H9 (cell line): ENCODE results near the gene AKAP7. TPM values are rescaled to one million over a fixed set of nuclear protein-coding genes. Genes with fewer than 3 reads are reported as not detected.

ENCODE experiments used
- DNase-seq: peaks from one replicate; pipeline ENCODE4 v3.0.0-alpha.2; 2017
- H2AFZ ChIP-seq: one replicate; pipeline ENCODE4 v1.6.1; 2013; ENCODE audit warnings: mild to moderate bottlenecking, low read length, control low read depth, moderate library complexity
- H2AK5ac ChIP-seq: 2 replicates; pipeline ENCODE4 v1.6.1; 2013; ENCODE audit warnings: low read length, control low read depth, mixed read lengths; ENCODE audit not compliant: insufficient read length
- H2BK120ac ChIP-seq: one replicate; pipeline ENCODE4 v1.6.1; 2013; ENCODE audit warnings: low read depth, mild to moderate bottlenecking, low read length, control low read depth, inconsistent platforms; ENCODE audit not compliant: poor library complexity, severe bottlenecking
- H2BK12ac ChIP-seq: 2 replicates; pipeline ENCODE4 v1.6.1; 2013; ENCODE audit warnings: low read length, control low read depth, mixed read lengths, low read depth; ENCODE audit not compliant: insufficient read length
- H2BK15ac ChIP-seq: 2 replicates; pipeline ENCODE4 v1.6.1; 2013; ENCODE audit warnings: low read depth, low read length, control low read depth
- H2BK20ac ChIP-seq: one replicate; pipeline ENCODE4 v1.6.1; 2013; ENCODE audit warnings: low read depth, mild to moderate bottlenecking, low read length, control low read depth, inconsistent platforms; ENCODE audit not compliant: poor library complexity, severe bottlenecking
- H2BK5ac ChIP-seq: 2 replicates; pipeline ENCODE4 v1.6.1; 2013; ENCODE audit warnings: low read length, control low read depth, mixed read lengths; ENCODE audit not compliant: insufficient read length
- H3K14ac ChIP-seq: 2 replicates; pipeline ENCODE4 v1.6.1; 2013; ENCODE audit warnings: low read length, control low read depth; ENCODE audit not compliant: insufficient read depth
- H3K18ac ChIP-seq: 2 replicates; pipeline ENCODE4 v1.6.1; 2013; ENCODE audit warnings: low read depth, mild to moderate bottlenecking, mixed read lengths, low read length, control low read depth; ENCODE audit not compliant: insufficient read length
- H3K23ac ChIP-seq: 2 replicates; pipeline ENCODE4 v1.6.1; 2013; ENCODE audit warnings: low read length, control low read depth, mixed read lengths, low read depth; ENCODE audit not compliant: insufficient read length
- H3K23me2 ChIP-seq: 2 replicates; pipeline ENCODE4 v1.6.1; 2013; ENCODE audit warnings: low read depth, mild to moderate bottlenecking, mixed read lengths, low read length, control low read depth; ENCODE audit not compliant: insufficient read length, poor library complexity, severe bottlenecking
- H3K27ac ChIP-seq: 2 replicates; pipeline ENCODE4 v1.5.1; 2013; ENCODE audit warnings: low read length, control low read depth, mixed read lengths, low read depth; ENCODE audit not compliant: insufficient read length
- H3K27me3 ChIP-seq: 2 replicates; pipeline ENCODE4 v1.6.1; 2013; ENCODE audit warnings: low read length, control low read depth, inconsistent platforms; ENCODE audit not compliant: insufficient read depth
- H3K4ac ChIP-seq: 2 replicates; pipeline ENCODE4 v1.6.1; 2013; ENCODE audit warnings: low read depth, mild to moderate bottlenecking, control low read depth, inconsistent platforms, low read length, moderate library complexity
- H3K4me1 ChIP-seq: 2 replicates; pipeline ENCODE4 v1.6.1; 2013; ENCODE audit warnings: low read length, control low read depth, inconsistent platforms; ENCODE audit not compliant: insufficient read depth
- H3K4me2 ChIP-seq: 2 replicates; pipeline ENCODE4 v1.6.1; 2013; ENCODE audit warnings: low read length, control low read depth, mixed read lengths; ENCODE audit not compliant: insufficient read length, insufficient read depth
- H3K56ac ChIP-seq: 2 replicates; pipeline ENCODE4 v1.6.1; 2013; ENCODE audit warnings: low read depth, mild to moderate bottlenecking, mixed read lengths, low read length, control low read depth; ENCODE audit not compliant: insufficient read length
- H3K79me1 ChIP-seq: 2 replicates; pipeline ENCODE4 v1.6.1; 2013; ENCODE audit warnings: low read depth, mild to moderate bottlenecking, moderate library complexity, low read length, control low read depth, inconsistent platforms; ENCODE audit not compliant: insufficient read depth, poor library complexity, severe bottlenecking
- H3K79me2 ChIP-seq: 2 replicates; pipeline ENCODE4 v1.6.1; 2013; ENCODE audit warnings: low read length, control low read depth, inconsistent platforms; ENCODE audit not compliant: insufficient read depth
- H3K9ac ChIP-seq: 2 replicates; pipeline ENCODE4 v1.6.1; 2013; ENCODE audit warnings: low read length, control low read depth, mixed read lengths; ENCODE audit not compliant: insufficient read length; ENCODE audit errors: extremely low read depth
- H3K9me3 ChIP-seq: one replicate; pipeline ENCODE4 v1.6.1; 2013; ENCODE audit warnings: low read depth, low read length, inconsistent platforms; ENCODE audit not compliant: control insufficient read depth
- H3T11ph ChIP-seq: one replicate; pipeline ENCODE4 v1.6.1; 2013; ENCODE audit warnings: mild to moderate bottlenecking, low read length, control low read depth, inconsistent platforms
- H4K20me1 ChIP-seq: one replicate; pipeline ENCODE4 v1.6.1; 2013; ENCODE audit not compliant: control insufficient read depth, insufficient read length, insufficient read depth
- H4K5ac ChIP-seq: 2 replicates; pipeline ENCODE4 v1.6.1; 2013; ENCODE audit warnings: low read depth, mild to moderate bottlenecking, mixed read lengths, low read length, control low read depth; ENCODE audit not compliant: insufficient read length
- H4K8ac ChIP-seq: replicated peaks from 2 replicates; pipeline ENCODE4 v1.6.1; 2013; ENCODE audit warnings: low read length, control low read depth, mixed read lengths, low read depth; ENCODE audit not compliant: insufficient read length
- H4K91ac ChIP-seq: 2 replicates; pipeline ENCODE4 v1.6.1; 2013; ENCODE audit warnings: low read depth, mild to moderate bottlenecking, moderate library complexity, mixed read lengths, low read length, control low read depth; ENCODE audit not compliant: insufficient read length
- H3K27ac Mint-ChIP-seq, 3 experiments: 2 replicates in 2 of 3; 3 replicates in 1 of 3; pipeline ENCODE4 v1.8.0; 2020 to 2021; ENCODE audit warnings: mixed read lengths in 3 of 3, mild to moderate bottlenecking in 1 of 3, moderate library complexity in 1 of 3
- H3K27me3 Mint-ChIP-seq: 2 replicates; pipeline ENCODE4 v1.8.0; 2021; ENCODE audit warnings: low read depth, mild to moderate bottlenecking, moderate library complexity, mixed read lengths
- H3K36me3 Mint-ChIP-seq, 3 experiments: 2 replicates in 2 of 3; 3 replicates in 1 of 3; pipeline ENCODE4 v1.8.0; 2020 to 2021; ENCODE audit warnings: low read depth in 3 of 3, mixed read lengths in 3 of 3; ENCODE audit not compliant: insufficient read depth in 1 of 3
- H3K4me1 Mint-ChIP-seq, 2 experiments: 2 replicates each; pipeline ENCODE4 v1.8.0; 2020; ENCODE audit warnings: mixed read lengths in 2 of 2
- H3K4me3 Mint-ChIP-seq, 2 experiments: 2 replicates in 1 of 2; 3 replicates in 1 of 2; pipeline ENCODE4 v1.8.0; 2020 to 2021; ENCODE audit warnings: mild to moderate bottlenecking in 2 of 2, mixed read lengths in 2 of 2, moderate library complexity in 1 of 2
- H3K9me3 Mint-ChIP-seq, 2 experiments: 2 replicates in 1 of 2; 3 replicates in 1 of 2; pipeline ENCODE4 v1.8.0; 2020; ENCODE audit warnings: mild to moderate bottlenecking in 2 of 2, mixed read lengths in 2 of 2, moderate library complexity in 1 of 2
- CTCF ChIP-seq: fragments of 200-600 bp; sonication (generic); conservative IDR thresholded peaks from 3 replicates; pipeline ENCODE4 v1.8.0; 2021; ENCODE audit warnings: antibody characterized with exemption, mild to moderate bottlenecking
- WGBS: extraction: QIAGEN DNeasy Blood & Tissue Kit; methylation state at CpG from one replicate; pipeline ENCODE4 v1.1.7; 2013; ENCODE audit warnings: missing lambda C conversion rate, low lambda C conversion rate, mixed read lengths; ENCODE audit not compliant: insufficient read length; ENCODE audit errors: extremely low coverage; 5-methylcytosine and 5-hydroxymethylcytosine counted together
- total RNA-seq: library from RNA; stranded (reverse); gene quantifications from 2 replicates; pipeline ENCODE4 v1.2.1, GENCODE V29; 2021

AKAP7 gene
- total RNA-seq, 1 experiment from 2014 or later, result 9.8 TPM

GRCh38 chr6:131305037-131305850, 170.0 kb downstream of the AKAP7 start:
- Histone ChIP-seq H2BK12ac (no peak overlapping the region), H3K23me2 (no peaks in the 10 kb centered on the region), H3K79me2 (no peaks in the 10 kb centered on the region), H3K27me3 (no peaks in the 10 kb centered on the region), H3K9ac (no peak overlapping the region), H3K9me3 (no peaks in the 10 kb centered on the region), H3K79me1 (no peaks in the 10 kb centered on the region), H3K4me1 (peaks cover 2% of the 10 kb centered on the region; the same call in 1 of the 2 replicates), H2BK15ac (no peak overlapping the region), H3K4me2 (no peak overlapping the region), H3K56ac (no peak overlapping the region), H3K18ac (no peak overlapping the region), H2BK5ac (no peak overlapping the region), H3K27ac (no peak overlapping the region), H4K5ac (no peak overlapping the region), H2BK120ac (no peak overlapping the region), H3T11ph (no peak overlapping the region), H4K91ac (no peak overlapping the region), H2AFZ (no peak overlapping the region), H3K14ac (no peak overlapping the region), H4K8ac (no peak overlapping the region), H3K23ac (no peak overlapping the region), H3K4ac (no peak overlapping the region), H4K20me1 (no peaks in the 10 kb centered on the region), H2BK20ac (no peak overlapping the region), H2AK5ac (no peak overlapping the region)
- TF ChIP-seq CTCF, result no peak
- peaks cover 18 to 19% of the 10 kb centered on the region in 2 experiments for H3K9me3 Mint-ChIP-seq
- no CpG with 5 or more reads among the region's 6 CpGs for WGBS
- no peak overlapping the region for H3K27ac Mint-ChIP-seq
- no peak for DNase-seq
- H3K36me3 Mint-ChIP-seq, result peaks cover 16 to 27% (median 20%) of the 10 kb centered on the region in 3 experiments
- no peak overlapping the region for H3K4me3 Mint-ChIP-seq
- no peaks in the 10 kb centered on the region for H3K27me3 Mint-ChIP-seq
- peaks cover 19 to 34% of the 10 kb centered on the region in 2 experiments for H3K4me1 Mint-ChIP-seq
